AG04450 (cell line): ENCODE measurements around the gene CNNM2. TPM values are rescaled to one million over a fixed set of nuclear protein-coding genes. Genes with fewer than 3 reads are reported as not detected.
A peak's percentile ranks its signal among the peaks of the same experiment; 100 is the strongest.

Experiments used
- CTCF ChIA-PET: fragments of 300-600, 350-600 bp; formaldehyde crosslinking; extraction: SDS; loops from one replicate; lab custom pipeline; 2022; ENCODE audit warnings: antibody characterized with exemption, inconsistent platforms; lab: Charles Lee
- POLR2A ChIA-PET: fragments of 350-600 bp; formaldehyde crosslinking; extraction: SDS; loops from one replicate; lab custom pipeline; 2021; ENCODE audit warnings: antibody characterized with exemption, inconsistent platforms; lab: Yijun Ruan, JAX
- DNase-seq: peaks from one replicate; pipeline ENCODE4 v3.0.0-alpha.2; 2011; ENCODE audit warnings: low read depth, low spot score
- H3K27ac ChIP-seq: one replicate; pipeline ENCODE4 v1.5.1; 2012; ENCODE audit warnings: low read depth, low read length, control low read depth
- H3K27me3 ChIP-seq: one replicate; pipeline ENCODE4 v1.6.0; 2012; ENCODE audit warnings: low read length; ENCODE audit not compliant: control insufficient read depth, insufficient read depth
- H3K4me3 ChIP-seq: 2 replicates; pipeline ENCODE4 v1.5.1; 2011; ENCODE audit warnings: mild to moderate bottlenecking, low read depth, low read length, control low read depth
- H3K9me3 ChIP-seq: 2 replicates; pipeline ENCODE4 v1.5.1; 2012; ENCODE audit warnings: low read length; ENCODE audit not compliant: control insufficient read depth, insufficient read depth
- CTCF ChIP-seq: IDR thresholded peaks from 2 replicates; pipeline ENCODE4 v1.5.1; 2011; ENCODE audit warnings: low read depth, low read length, control low read depth, inconsistent platforms
- polyA plus RNA-seq: library from polyadenylated mRNA; depleted of rRNA; stranded (reverse); fragments of >200 nt; gene quantifications from 2 replicates; pipeline ENCODE4 v1.2.3, GENCODE V29; 2011

CNNM2 gene
- polyA plus RNA-seq, 1 experiment, result 5.2 TPM

- POLR2A ChIA-PET, result no interaction called here
- no peak overlapping the region for H3K27ac ChIP-seq
- no peak for DNase-seq
- no peaks in the 10 kb centered on the region for H3K9me3 ChIP-seq
- CTCF ChIA-PET, result no interaction called here
- H3K4me3 ChIP-seq, result no peak overlapping the region
- H3K27me3 ChIP-seq, result no peaks in the 10 kb centered on the region
- TF ChIP-seq CTCF, result no peak
Measured at GRCh38 chr10:102984086-102984485, 66.0 kb downstream of the CNNM2 start.

GRCh38 chr10:102985811-102986210, 67.7 kb downstream of the CNNM2 start:
- ChIA-PET POLR2A (no interaction called here), CTCF (interaction anchor here (0.5 kb wide), 1 partner anchor 52 kb away, joined by 3 read pairs; no protein-coding TSS in a partner anchor)
- no peaks in the 10 kb centered on the region for H3K27me3 ChIP-seq

GRCh38 chr10:102988404-102989314, 70.6 kb downstream of the CNNM2 start:
- no peaks in the 10 kb centered on the region for H3K27me3 ChIP-seq
- H3K9me3 ChIP-seq, result no peaks in the 10 kb centered on the region
- peak overlapping the region; percentile 25; the same call in 1 of the 2 replicates for H3K4me3 ChIP-seq
- ChIA-PET CTCF (interaction anchor here (1.0 kb wide), 1 partner anchor 8 kb away, joined by 3 read pairs; no protein-coding TSS in a partner anchor), POLR2A (interaction anchor here (1.7 kb wide), 1 partner anchor 57 kb away, joined by 7 read pairs; no protein-coding TSS in a partner anchor)
- TF ChIP-seq CTCF, result no peak
- peak; percentile 82 for DNase-seq
- H3K27ac ChIP-seq, result peak overlapping the region; percentile 61

More at GRCh38 chr10:102985811-102986210, 67.7 kb downstream of the CNNM2 start:
- H3K9me3 ChIP-seq, result no peaks in the 10 kb centered on the region
- no peak for DNase-seq
- H3K4me3 ChIP-seq, result no peak overlapping the region
- H3K27ac ChIP-seq, result no peak overlapping the region
- TF ChIP-seq CTCF, result no peak

GRCh38 chr10:102994531-102995295, 76.6 kb downstream of the CNNM2 start:
- no peak for TF ChIP-seq CTCF
- Histone ChIP-seq H3K27me3 (no peaks in the 10 kb centered on the region), H3K4me3 (no peak overlapping the region), H3K27ac (no peak overlapping the region), H3K9me3 (no peaks in the 10 kb centered on the region)
- DNase-seq, result no peak
- ChIA-PET POLR2A (interaction anchor here (0.6 kb wide), 1 partner anchor 46 kb away, joined by 7 read pairs; no protein-coding TSS in a partner anchor), CTCF (interaction anchor here (1.1 kb wide), 1 partner anchor 93 kb away, joined by 3 read pairs; no protein-coding TSS in a partner anchor)
